Articular chondrocyte of knee joint (primary cell): ENCODE results near the gene TAS2R10. TPM values are rescaled to one million over a fixed set of nuclear protein-coding genes. Genes with fewer than 3 reads are reported as not detected.

ENCODE experiments used
- small RNA-seq: library from RNA; depleted of rRNA; stranded (forward); fragments of <200 nt; gene quantifications from one replicate; pipeline ENCODE3, GENCODE V24; 2012
- total RNA-seq: library from RNA; depleted of rRNA; stranded (reverse); fragments of >200 nt; gene quantifications from 2 replicates; pipeline ENCODE4 v1.2.3, GENCODE V29; 2012

Gene TAS2R10
- total RNA-seq, result 1.9 and 2.9 TPM in 2 replicates

GRCh38 chr12:10826258-10826657, at the start of gene TAS2R10:
TAS2R10 (minus strand) TSS chr12:10826358; CDS start chr12:10826269, 89 bp downstream.

GRCh38 chr12:10849425-10849878, 23.3 kb upstream of the TAS2R10 start, which contains the start of gene PRR4:
PRR4 (minus strand) TSS chr12:10849475; CDS start chr12:10849437, 38 bp downstream.

GRCh38 chr12:10810068-10810467, 16.1 kb downstream of the TAS2R10 start, which contains the start of gene TAS2R9:
TAS2R9 (minus strand) TSS chr12:10810168; CDS start chr12:10810075, 93 bp downstream.

GRCh38 chr12:10807186-10807585, 19.0 kb downstream of the TAS2R10 start, which contains the start of gene TAS2R8:
TAS2R8 (minus strand) TSS chr12:10807286; CDS start chr12:10806980, 306 bp downstream.

GRCh38 chr12:10802587-10802986, 23.6 kb downstream of the TAS2R10 start, which contains the start of gene TAS2R7:
TAS2R7 (minus strand) TSS chr12:10802627; CDS start chr12:10802570, 57 bp downstream.

Small RNA genes lying within 50 kb of the gene (small RNA-seq; reads per million reads assigned to genes)
- not detected for gene PRR4

Other genes with a start within 250 kb of the TAS2R10 start
- 25.8 and 27.7 TPM in 2 replicates for gene MAGOHB, start 212.7 kb downstream of the TAS2R10 start, total RNA-seq
- 0.11 and 0.13 TPM in 2 replicates for gene STYK1, start 152.3 kb downstream of the TAS2R10 start, total RNA-seq
- 168 and 195 TPM in 2 replicates for gene YBX3, start 103.0 kb downstream of the TAS2R10 start, total RNA-seq
- gene TAS2R7, start 23.7 kb downstream of the TAS2R10 start, total RNA-seq, result 0.22 TPM in 1 of 2 replicates, not detected in the other
- 0.22 and 0.26 TPM in 2 replicates for gene TAS2R8, start 19.1 kb downstream of the TAS2R10 start, total RNA-seq
- 0.32 and 0.52 TPM in 2 replicates for gene TAS2R9, start 16.2 kb downstream of the TAS2R10 start, total RNA-seq
- gene PRR4, start 23.1 kb upstream of the TAS2R10 start, total RNA-seq, result 3.4 and 4.2 TPM in 2 replicates
- gene PRH1, start 57.9 kb upstream of the TAS2R10 start, total RNA-seq, result 27.2 and 29.7 TPM in 2 replicates
- 4.5 and 4.6 TPM in 2 replicates for gene TAS2R13, start 83.2 kb upstream of the TAS2R10 start, total RNA-seq
- gene PRH2, start 102.9 kb upstream of the TAS2R10 start, total RNA-seq, result 0.54 TPM in 1 of 2 replicates, not detected in the other
- 8.0 and 9.1 TPM in 2 replicates for gene TAS2R14, start 112.9 kb upstream of the TAS2R10 start, total RNA-seq
- 5.7 and 7.8 TPM in 2 replicates for gene TAS2R50, start 160.6 kb upstream of the TAS2R10 start, total RNA-seq
- gene TAS2R20, start 171.9 kb upstream of the TAS2R10 start, total RNA-seq, result 6.7 and 7.2 TPM in 2 replicates
- gene TAS2R19, start 196.3 kb upstream of the TAS2R10 start, total RNA-seq, result 10.5 and 11.1 TPM in 2 replicates
- 11.8 and 12.4 TPM in 2 replicates for gene TAS2R31, start 205.0 kb upstream of the TAS2R10 start, total RNA-seq
- gene TAS2R46, start 235.9 kb upstream of the TAS2R10 start, total RNA-seq, result 6.0 and 7.1 TPM in 2 replicates